ENCODE results near the gene FAS. TPM values are rescaled to one million over a fixed set of nuclear protein-coding genes. Genes with fewer than 3 reads are reported as not detected.

FAS gene
- total RNA-seq, 1 experiment from 2014 or later = 0.14 TPM

- no peak overlapping the region for H3K4me3 ChIP-seq (ENCODE audit: insufficient read depth, low read depth, low read length)
- H3K27me3 ChIP-seq (ENCODE audit: control insufficient read depth, insufficient read depth, low read length) = no peaks in the 10 kb centered on the region
- H3K36me3 ChIP-seq (replicated peaks; ENCODE audit: control insufficient read depth, insufficient read depth, low read length) = no peaks in the 10 kb centered on the region
- DNase-seq = no peak
These were observed 9.8 kb upstream of the FAS start for GRCh38 chr10:88980800-88981199.

DNA sequence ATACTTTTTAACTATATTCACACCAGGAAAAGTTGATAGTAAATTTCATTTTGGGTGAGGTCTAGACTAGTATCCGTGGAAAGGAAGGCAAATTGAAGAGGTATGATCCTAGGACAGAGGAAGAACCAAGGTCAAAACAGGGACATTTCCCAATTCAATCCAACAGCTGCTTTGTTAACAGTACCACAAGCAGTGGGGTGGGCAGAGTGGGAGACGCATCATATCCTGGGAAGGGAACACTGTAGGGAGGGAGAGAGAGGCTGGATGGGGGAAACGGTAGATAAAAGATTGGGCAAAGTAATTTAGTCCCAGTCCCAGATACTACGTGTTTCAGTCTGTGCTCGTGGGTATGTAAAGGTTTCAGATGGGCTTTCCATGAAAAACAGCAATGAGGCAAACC, 9.2 kb upstream of the FAS start:
- Histone ChIP-seq H3K4me3 (ENCODE audit: insufficient read depth, low read depth, low read length) (no peak overlapping the region), H3K36me3 (replicated peaks; ENCODE audit: control insufficient read depth, insufficient read depth, low read length) (no peaks in the 10 kb centered on the region), H3K27me3 (ENCODE audit: control insufficient read depth, insufficient read depth, low read length) (no peaks in the 10 kb centered on the region)
- no peak for DNase-seq

DNA sequence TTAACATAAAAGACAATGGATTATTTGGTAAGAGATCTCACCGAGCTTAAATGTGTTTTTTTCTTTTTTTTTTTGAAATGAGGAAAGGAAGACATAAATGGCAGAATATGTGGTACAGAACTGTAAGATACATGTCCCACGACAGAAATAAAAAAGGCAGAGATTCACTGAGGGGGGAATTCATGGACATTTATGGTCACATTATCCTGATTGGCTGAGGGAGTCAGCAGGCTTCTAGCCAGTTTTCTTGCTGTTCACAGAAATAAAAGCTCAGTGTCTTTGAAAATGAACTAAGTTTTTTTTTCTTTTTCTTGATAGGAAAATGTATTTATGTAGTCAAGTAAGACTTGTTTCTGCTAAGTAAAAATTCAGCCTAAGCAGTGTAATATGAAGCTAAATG, 8.2 kb upstream of the FAS start:
- Histone ChIP-seq H3K27me3 (ENCODE audit: control insufficient read depth, insufficient read depth, low read length) (no peaks in the 10 kb centered on the region), H3K36me3 (replicated peaks; ENCODE audit: control insufficient read depth, insufficient read depth, low read length) (no peaks in the 10 kb centered on the region), H3K4me3 (ENCODE audit: insufficient read depth, low read depth, low read length) (no peak overlapping the region)
- DNase-seq = no peak

GRCh38 chr10:88983206-88983605, 7.4 kb upstream of the FAS start:
- Histone ChIP-seq H3K36me3 (replicated peaks; ENCODE audit: control insufficient read depth, insufficient read depth, low read length) (no peaks in the 10 kb centered on the region), H3K27me3 (ENCODE audit: control insufficient read depth, insufficient read depth, low read length) (no peaks in the 10 kb centered on the region), H3K4me3 (ENCODE audit: insufficient read depth, low read depth, low read length) (no peak overlapping the region)
- DNase-seq = no peak

DNA sequence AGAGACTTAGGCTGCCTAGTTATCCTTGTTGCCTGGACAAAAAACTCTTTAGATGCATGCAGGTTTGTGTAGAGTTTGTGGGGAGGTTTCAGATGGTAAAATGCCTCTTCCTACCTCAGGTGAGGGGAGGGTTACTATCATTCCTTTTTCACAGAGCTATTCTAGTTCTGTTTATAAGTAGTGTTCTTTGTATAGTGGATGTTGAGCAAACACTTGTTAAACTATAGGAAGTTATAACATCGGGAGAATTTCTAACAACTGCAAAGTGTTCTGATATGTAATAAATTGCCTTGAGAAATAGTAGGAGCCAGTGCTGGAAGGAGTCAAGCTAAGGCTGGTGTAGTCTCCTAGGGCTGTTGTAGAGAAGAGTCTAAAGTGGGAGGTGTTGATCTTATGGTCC, 6.7 kb upstream of the FAS start:
- Histone ChIP-seq H3K4me3 (ENCODE audit: insufficient read depth, low read depth, low read length) (no peak overlapping the region), H3K27me3 (ENCODE audit: control insufficient read depth, insufficient read depth, low read length) (no peaks in the 10 kb centered on the region; the same call in 1 of the 2 replicates), H3K36me3 (replicated peaks; ENCODE audit: control insufficient read depth, insufficient read depth, low read length) (no peaks in the 10 kb centered on the region)
- no peak for DNase-seq

DNA sequence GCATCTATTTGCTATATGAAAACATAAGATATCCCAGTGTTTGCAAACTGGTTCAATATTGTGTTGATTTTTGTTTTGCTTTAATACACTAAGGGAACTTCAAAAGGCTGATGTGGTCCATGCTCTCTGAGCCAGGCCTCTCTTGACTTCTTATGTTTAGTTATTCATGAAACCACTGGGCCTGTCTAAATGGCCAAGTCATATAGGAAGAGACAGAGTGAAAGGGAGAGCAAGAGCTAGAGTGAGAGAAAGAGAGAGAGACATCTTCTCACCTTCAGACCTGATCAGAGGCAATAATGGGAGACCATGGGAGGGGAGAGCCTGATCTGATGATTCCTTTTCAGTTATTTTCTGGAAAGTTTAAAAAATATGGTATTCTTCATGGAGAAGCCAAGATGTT, 6.1 kb upstream of the FAS start:
- Histone ChIP-seq H3K27me3 (ENCODE audit: control insufficient read depth, insufficient read depth, low read length) (peaks cover 5% of the 10 kb centered on the region), H3K36me3 (replicated peaks; ENCODE audit: control insufficient read depth, insufficient read depth, low read length) (no peaks in the 10 kb centered on the region), H3K4me3 (ENCODE audit: insufficient read depth, low read depth, low read length) (no peak overlapping the region)
- DNase-seq = no peak

- DNase-seq = peak; percentile 39
- Histone ChIP-seq H3K4me3 (ENCODE audit: insufficient read depth, low read depth, low read length) (no peak overlapping the region), H3K36me3 (replicated peaks; ENCODE audit: control insufficient read depth, insufficient read depth, low read length) (no peaks in the 10 kb centered on the region), H3K27me3 (ENCODE audit: control insufficient read depth, insufficient read depth, low read length) (peaks cover 26% of the 10 kb centered on the region)
These were observed 3.9 kb upstream of the FAS start for GRCh38 chr10:88986549-88987242.

GRCh38 chr10:88987243-88987725, 3.3 kb upstream of the FAS start:
- H3K4me3 ChIP-seq (ENCODE audit: insufficient read depth, low read depth, low read length) = no peak overlapping the region
- H3K36me3 ChIP-seq (replicated peaks; ENCODE audit: control insufficient read depth, insufficient read depth, low read length) = no peaks in the 10 kb centered on the region
- H3K27me3 ChIP-seq (ENCODE audit: control insufficient read depth, insufficient read depth, low read length) = peaks cover 32% of the 10 kb centered on the region
- DNase-seq = no peak

DNA sequence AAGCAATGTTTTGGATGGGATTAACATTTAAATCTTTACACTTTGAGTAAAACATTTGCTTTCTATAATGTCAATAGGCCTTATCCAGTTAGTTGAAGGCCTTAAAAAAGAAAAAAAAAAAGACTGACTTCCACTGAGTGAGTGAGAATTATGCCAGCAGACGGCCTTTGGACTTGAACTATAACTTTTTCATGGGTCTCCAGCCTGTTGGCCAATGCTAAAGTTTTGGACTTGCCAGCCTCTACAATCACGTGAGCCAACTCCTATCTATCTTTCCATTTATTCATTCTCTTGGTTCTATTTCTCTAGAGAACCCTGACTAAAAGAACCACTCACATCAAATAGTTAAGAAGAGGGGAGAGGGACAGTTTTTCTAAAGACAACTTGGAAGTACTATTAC, 2.8 kb upstream of the FAS start:
- no peak overlapping the region for H3K4me3 ChIP-seq (ENCODE audit: insufficient read depth, low read depth, low read length)
- H3K27me3 ChIP-seq (ENCODE audit: control insufficient read depth, insufficient read depth, low read length) = peaks cover 33% of the 10 kb centered on the region
- DNase-seq = no peak
- no peaks in the 10 kb centered on the region for H3K36me3 ChIP-seq (replicated peaks; ENCODE audit: control insufficient read depth, insufficient read depth, low read length)

- peaks cover 33% of the 10 kb centered on the region for H3K27me3 ChIP-seq (ENCODE audit: control insufficient read depth, insufficient read depth, low read length)
- no peak overlapping the region for H3K4me3 ChIP-seq (ENCODE audit: insufficient read depth, low read depth, low read length)
- no peak for DNase-seq
- no peaks in the 10 kb centered on the region for H3K36me3 ChIP-seq (replicated peaks; ENCODE audit: control insufficient read depth, insufficient read depth, low read length)
These were observed 1.2 kb upstream of the FAS start for GRCh38 chr10:88989423-88989822.

- Histone ChIP-seq H3K27me3 (ENCODE audit: control insufficient read depth, insufficient read depth, low read length) (peaks cover 33% of the 10 kb centered on the region), H3K36me3 (replicated peaks; ENCODE audit: control insufficient read depth, insufficient read depth, low read length) (no peaks in the 10 kb centered on the region), H3K4me3 (ENCODE audit: insufficient read depth, low read depth, low read length) (peak overlapping the region; percentile 64)
- DNase-seq = no peak
These were observed 694 bp upstream of the FAS start for GRCh38 chr10:88989824-88990383.

GRCh38 chr10:88991161-88991898, 732 bp downstream of the FAS start:
- DNase-seq = peak; percentile 63
- Histone ChIP-seq H3K27me3 (ENCODE audit: control insufficient read depth, insufficient read depth, low read length) (peaks cover 33% of the 10 kb centered on the region), H3K4me3 (ENCODE audit: insufficient read depth, low read depth, low read length) (peak overlapping the region; percentile 64), H3K36me3 (replicated peaks; ENCODE audit: control insufficient read depth, insufficient read depth, low read length) (no peaks in the 10 kb centered on the region)

- H3K4me3 ChIP-seq (ENCODE audit: insufficient read depth, low read depth, low read length) = peak overlapping the region; percentile 64
- no peak for DNase-seq
- H3K27me3 ChIP-seq (ENCODE audit: control insufficient read depth, insufficient read depth, low read length) = peaks cover 33% of the 10 kb centered on the region
- H3K36me3 ChIP-seq (replicated peaks; ENCODE audit: control insufficient read depth, insufficient read depth, low read length) = no peaks in the 10 kb centered on the region
These were observed 1.3 kb downstream of the FAS start for GRCh38 chr10:88991899-88992320.

DNA sequence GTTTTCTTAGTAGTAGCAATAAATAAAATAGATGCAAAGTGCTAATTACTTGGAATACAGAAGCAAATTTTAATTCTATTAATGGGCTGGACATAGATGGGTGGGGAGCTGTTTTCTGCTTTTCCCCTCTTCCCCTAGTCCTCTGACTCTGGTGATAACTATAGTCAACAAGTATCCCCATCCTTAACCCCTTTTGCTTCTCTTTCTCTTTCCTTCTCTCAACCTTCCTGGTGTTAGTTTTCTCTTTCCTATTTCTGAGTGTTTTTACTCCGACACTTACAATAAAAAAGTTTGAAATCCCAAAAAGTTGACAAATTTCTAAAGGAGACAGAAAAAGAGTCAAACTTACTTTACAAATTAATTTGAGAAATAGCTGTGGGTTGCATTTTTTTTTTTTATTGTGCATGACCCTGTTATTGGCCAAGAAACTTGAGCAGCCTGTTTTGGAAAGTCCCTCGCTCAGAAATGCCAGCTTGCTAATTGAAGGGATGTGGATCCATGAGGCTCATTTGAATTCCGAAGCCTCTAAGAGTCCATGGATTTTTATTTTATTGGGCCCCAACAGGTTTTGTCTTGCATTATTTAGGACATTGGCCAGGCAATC, 2.4 kb downstream of the FAS start:
- Histone ChIP-seq H3K36me3 (replicated peaks; ENCODE audit: control insufficient read depth, insufficient read depth, low read length) (no peaks in the 10 kb centered on the region), H3K27me3 (ENCODE audit: control insufficient read depth, insufficient read depth, low read length) (peaks cover 33% of the 10 kb centered on the region), H3K4me3 (ENCODE audit: insufficient read depth, low read depth, low read length) (no peak overlapping the region)
- DNase-seq = peak; percentile 32

DNA sequence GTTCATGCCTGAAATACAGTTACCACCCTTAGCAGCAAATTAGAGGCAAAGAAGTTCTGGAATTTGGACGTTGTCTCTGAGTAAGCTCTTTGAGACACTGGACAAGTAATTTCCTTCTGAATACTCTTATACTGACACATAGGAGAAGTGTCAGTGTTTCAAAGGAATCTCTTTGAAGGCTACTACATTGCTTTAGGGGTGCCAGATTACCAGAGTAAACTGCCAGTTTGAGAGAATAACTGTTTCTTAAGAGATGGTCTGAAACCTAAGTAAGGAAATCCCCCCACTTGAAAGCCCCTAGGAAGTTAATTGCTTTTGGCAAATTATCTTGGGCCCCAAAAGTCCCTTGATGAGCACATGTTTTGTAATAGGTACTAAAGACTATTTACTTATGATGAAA, 3.4 kb downstream of the FAS start:
- H3K4me3 ChIP-seq (ENCODE audit: insufficient read depth, low read depth, low read length) = no peak overlapping the region
- H3K27me3 ChIP-seq (ENCODE audit: control insufficient read depth, insufficient read depth, low read length) = peaks cover 33% of the 10 kb centered on the region
- H3K36me3 ChIP-seq (replicated peaks; ENCODE audit: control insufficient read depth, insufficient read depth, low read length) = no peaks in the 10 kb centered on the region
- no peak for DNase-seq

Measured in H7 (cell line).